Right ventricle myocardium superior (tissue), 1 donor: Measurements from ENCODE around the gene BCL2L11. TPM values are rescaled to one million over a fixed set of nuclear protein-coding genes. Genes with fewer than 3 reads are reported as not detected.

Source experiments
- ATAC-seq: fragments of 200-7000 bp; cut with Tn5 transposase; one replicate; pipeline ENCODE4 v1.9.1; 2020; ENCODE audit warnings: mild to moderate bottlenecking; ENCODE audit not compliant: poor library complexity
- DNase-seq: peaks from one replicate; pipeline ENCODE4 v3.0.0-alpha.2; 2020
- intact Hi-C: fragments of 100-400 bp; cut with DNase I; formaldehyde crosslinking; loops from one replicate; pipeline ENCODE4 v1.11.2; 2022
- total RNA-seq: library from RNA; stranded (reverse); fragmentation: NEBNext Ultra II Directional; extraction: Animal tissue kit (Norgen Biotek cat#: 25700); gene quantifications from one replicate; pipeline ENCODE4 v1.2.1, GENCODE V29; 2021
- donor health status: DM: no; HTN: yes; CAD: no; lungs with severe emphysema.

BCL2L11 gene
- total RNA-seq, 1 donor from 2014 or later: 10.8 TPM

DNA sequence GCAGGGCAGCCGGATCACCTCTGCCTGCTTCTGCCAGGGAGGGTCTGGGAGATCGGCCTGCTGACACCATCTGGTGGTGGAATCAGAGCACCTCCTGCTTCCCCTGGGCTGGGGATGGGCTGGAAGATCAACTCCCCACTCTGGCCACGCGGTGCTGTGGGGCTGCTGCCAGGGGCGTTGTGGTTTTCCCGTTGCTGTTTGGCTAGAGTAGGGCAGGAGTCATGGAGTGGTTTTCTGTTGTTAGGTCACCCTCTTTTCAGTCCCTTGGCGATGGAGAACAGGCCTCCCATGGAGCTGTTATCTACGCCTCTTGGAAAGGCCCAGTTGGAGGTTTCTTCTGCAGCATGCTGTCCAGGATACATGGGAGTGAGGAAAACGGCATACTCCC, 15.2 kb downstream of the BCL2L11 start:
- DNase-seq (peak; percentile 70), ATAC-seq (peak; percentile 85)
- intact Hi-C loops: no loop called here

DNA sequence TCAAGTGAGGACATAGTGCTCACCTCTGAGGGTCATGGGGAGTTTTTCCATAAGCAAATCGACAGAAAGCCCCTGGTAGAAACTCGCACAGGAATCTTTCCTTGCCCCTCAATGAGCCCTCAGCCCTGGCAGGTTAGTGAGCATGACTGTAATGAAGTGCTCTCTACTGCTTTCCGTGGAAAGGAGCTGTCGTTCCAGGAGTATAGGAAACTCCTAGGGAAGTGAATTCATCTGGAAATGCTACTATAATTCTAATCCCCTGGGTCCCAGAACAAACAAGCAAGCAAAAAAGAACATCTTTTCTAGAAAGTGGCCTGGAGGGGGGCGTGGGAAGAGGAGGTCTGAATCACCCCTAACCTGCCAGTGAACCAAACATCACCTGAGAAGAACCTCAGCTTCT, 18.1 kb downstream of the BCL2L11 start:
- intact Hi-C loops: no loop called here
- DNase-seq (no peak), ATAC-seq (no peak)

GRCh38 chr2:111139637-111140317, 19.1 kb downstream of the BCL2L11 start:
- ATAC-seq (no peak), DNase-seq (no peak)
- intact Hi-C loops: no loop called here

DNA sequence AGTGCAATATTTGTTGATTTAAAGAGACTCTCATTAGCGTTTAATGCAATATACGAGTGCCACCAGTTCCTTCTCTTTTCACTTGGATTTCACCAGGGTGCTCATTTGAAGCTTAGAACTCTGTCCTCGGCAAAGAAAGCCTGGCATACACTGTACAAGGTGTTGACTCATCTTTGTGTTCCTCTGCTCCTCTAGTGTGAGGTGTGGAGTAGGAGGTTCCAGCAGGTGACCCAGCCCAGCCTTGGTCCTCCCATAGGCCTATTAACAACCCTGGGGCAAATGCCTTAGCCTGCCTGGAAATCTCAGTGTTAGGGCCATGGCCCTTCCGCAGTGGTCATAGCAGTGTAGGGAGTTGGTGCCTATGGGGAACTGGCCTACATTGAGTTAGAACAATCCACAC, 20.1 kb downstream of the BCL2L11 start:
- no peak for DNase-seq
- no peak for ATAC-seq
- intact Hi-C loops: no loop called here

DNA sequence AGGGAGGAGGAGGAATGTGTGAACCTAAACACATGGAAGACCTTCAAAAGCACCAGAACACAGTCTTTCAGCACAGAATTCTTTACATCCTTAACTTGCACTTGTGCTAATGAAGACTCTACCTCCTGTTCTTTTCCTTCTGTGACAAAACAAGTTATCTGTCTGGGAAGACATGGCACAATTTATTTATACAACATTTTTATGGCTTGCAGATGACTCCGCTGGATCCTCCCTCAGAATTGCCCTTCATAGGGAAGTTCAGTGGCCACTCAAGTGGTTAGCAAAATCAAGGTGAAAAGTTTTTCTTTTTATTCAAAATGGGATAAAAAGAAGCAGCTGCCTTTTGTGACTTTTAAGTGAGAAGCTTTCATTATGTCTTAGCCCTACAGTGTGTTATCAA, 21.4 kb downstream of the BCL2L11 start:
- intact Hi-C loops: no loop called here
- DNase-seq: no peak

DNA sequence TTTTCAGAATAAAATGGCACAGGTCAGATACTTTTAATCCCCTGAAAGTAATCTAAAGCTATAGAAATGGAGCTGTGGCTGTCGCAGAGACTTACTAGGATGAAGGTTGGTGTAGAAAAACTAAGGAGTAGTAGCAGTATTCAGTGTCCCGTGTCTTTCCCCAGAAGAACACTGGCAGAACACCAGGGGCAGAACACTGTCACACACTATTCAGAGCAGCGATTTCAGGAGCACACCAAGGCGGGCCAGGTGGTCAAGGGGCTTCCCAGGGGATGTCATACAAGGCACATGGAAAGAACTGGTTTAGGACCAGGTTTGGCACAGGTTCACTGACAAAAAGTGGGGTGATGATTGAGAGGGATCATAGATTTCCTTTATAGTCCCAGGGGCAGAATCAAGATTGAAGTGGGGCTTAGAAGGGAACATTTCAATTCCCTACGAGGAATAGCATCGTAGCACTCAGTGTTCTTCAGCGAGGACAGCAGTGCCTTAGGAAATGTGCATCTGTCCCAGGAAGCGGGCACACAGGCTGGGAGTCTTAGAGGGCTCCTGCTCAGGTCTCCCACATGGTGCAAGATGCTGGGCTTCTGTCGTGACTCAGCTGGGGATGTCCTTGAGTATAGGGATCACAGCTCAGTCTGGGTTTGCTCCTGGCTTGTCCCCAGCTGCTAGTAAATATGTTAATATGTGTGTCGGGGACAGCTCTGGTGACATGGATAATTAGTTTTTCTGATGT, 22.6 kb downstream of the BCL2L11 start:
- intact Hi-C loops: no loop called here
- no peak for ATAC-seq
- DNase-seq: no peak

More for the DNA sequence above, 21.4 kb downstream of the BCL2L11 start:
- no peak for ATAC-seq

DNA sequence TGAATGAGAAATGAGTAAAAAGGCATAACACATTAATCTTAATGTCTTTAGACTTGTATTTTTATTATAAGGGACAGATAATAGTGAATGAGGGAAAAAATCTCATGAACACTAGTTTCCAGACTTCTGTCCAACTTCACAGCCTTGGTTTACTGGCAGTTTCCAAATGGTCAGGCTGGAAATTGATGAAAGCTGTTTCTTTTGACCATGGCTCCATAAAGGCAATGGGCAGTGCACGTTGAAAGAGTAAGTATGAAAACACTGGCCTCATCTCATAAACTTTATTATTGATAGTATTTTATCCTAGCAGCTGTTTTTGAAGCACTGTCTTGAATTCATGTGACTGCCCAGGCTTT, 23.1 kb downstream of the BCL2L11 start:
- intact Hi-C loops: no loop called here
- no peak for ATAC-seq
- DNase-seq: no peak

DNA sequence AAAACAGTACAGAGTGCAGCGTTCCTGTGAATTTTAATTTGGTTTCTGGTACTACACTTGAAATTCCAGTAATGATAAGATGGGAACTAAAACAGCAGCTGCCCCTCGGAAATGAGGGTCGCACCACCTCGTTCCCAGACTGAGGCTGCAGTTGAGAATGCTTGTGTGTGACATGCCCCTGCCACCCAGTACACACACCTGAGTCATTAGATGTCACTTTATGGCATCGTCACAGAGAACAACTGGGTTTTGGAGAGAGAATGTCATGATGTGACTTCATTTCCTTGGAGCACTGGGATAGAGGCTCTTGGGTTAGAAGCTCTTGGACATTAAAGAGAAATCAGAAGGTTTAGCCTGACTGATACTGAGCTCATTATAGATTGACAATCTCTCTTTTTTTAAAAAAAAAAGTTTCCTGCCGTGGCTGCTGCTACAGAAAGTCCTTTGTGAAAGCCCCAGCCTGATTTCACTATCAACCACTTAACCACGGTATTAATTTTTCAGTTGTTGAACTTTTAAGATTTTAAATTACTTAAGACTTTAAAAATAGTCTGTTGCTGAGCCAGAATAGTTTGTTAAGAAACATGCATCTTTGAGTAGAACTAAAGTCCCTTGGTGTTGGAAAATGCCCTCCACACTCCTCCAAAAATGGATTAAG, 24.5 kb downstream of the BCL2L11 start:
- intact Hi-C loops: no loop called here
- DNase-seq: no peak
- no peak for ATAC-seq

GRCh38 chr2:111145951-111146350, 25.2 kb downstream of the BCL2L11 start:
- intact Hi-C loops: no loop called here
- DNase-seq (no peak), ATAC-seq (no peak)

GRCh38 chr2:111148225-111148873, 27.6 kb downstream of the BCL2L11 start:
- intact Hi-C loops: no loop called here
- DNase-seq (no peak), ATAC-seq (no peak)

GRCh38 chr2:111148925-111149324, 28.2 kb downstream of the BCL2L11 start:
- no peak for DNase-seq
- no peak for ATAC-seq
- intact Hi-C loops: no loop called here

GRCh38 chr2:111149882-111150455, 29.3 kb downstream of the BCL2L11 start:
- DNase-seq (no peak), ATAC-seq (no peak)
- intact Hi-C loops: no loop called here

DNA sequence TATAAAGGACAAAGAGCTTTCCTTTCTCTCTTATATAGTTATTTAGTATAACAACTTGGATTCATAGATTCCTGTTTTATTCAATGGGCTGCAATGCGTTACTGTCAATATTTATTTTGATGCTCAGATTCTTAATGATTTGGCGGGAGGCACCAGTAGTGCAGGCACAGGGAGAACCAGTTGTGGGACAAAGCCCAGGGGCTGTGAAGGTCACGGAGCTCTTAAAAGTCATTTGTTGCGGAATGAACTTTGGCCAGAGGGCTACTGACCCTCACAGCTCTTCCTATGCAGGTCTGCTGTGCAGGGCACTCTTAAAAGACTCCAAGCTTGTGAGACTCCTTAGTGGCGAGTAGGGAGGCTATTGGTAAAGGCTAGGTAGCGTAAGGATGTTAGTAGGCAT, 34.0 kb downstream of the BCL2L11 start:
- ATAC-seq: no peak
- no peak for DNase-seq
- intact Hi-C loops: no loop called here

DNA sequence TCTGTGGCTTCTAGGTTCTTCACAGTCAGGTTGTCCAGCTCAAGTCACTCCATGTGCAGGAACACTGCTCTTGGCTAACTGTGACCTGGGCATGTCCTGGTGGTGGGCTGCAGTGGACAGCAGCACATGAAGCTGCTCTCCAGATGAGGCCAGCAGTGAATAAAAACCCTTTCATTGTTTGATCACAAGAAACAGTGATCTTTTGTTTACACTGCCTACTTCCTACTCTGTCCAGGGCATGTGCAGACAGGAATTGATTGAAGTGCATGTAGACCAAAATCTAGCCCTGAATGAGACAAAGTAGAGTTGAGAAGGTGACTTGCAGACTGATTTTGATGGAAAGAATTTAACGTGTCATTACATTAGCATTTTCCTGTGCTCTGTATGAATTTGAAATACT, 34.9 kb downstream of the BCL2L11 start:
- DNase-seq (no peak), ATAC-seq (no peak)
- intact Hi-C loops: no loop called here

- intact Hi-C loops: no loop called here
- ATAC-seq: no peak
- no peak for DNase-seq
Observed at GRCh38 chr2:111156529-111156928, 35.8 kb downstream of the BCL2L11 start.

- no peak for ATAC-seq
- intact Hi-C loops: no loop called here
Observed at GRCh38 chr2:111157071-111157661, 36.5 kb downstream of the BCL2L11 start.

GRCh38 chr2:111157798-111158197, 37.1 kb downstream of the BCL2L11 start:
- intact Hi-C loops: no loop called here
- DNase-seq: no peak
- no peak for ATAC-seq

More at GRCh38 chr2:111157071-111157661, 36.5 kb downstream of the BCL2L11 start:
- no peak for DNase-seq

DNA sequence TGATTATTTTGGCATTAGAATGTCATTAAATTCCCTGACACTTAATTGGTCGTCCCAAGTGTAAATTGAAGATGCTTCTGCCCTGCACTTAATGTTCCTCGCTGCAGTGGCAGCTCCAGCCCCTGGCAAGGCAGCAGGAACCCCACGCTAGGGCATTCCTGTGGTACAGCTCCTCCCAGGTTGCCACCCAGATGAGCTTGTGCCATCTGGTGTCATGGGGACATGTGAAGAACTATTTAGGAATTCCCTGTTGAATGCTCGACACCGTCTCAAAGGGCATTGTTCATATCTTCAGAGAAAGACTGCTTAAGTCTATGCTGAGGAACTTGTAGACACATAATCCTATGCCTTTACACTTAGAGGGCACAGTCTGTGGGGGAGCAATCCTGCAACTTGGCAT, 38.9 kb downstream of the BCL2L11 start:
- no peak for DNase-seq
- ATAC-seq: no peak
- intact Hi-C loops: no loop called here

GRCh38 chr2:111160758-111161157, 40.0 kb downstream of the BCL2L11 start:
- ATAC-seq: no peak
- no peak for DNase-seq
- intact Hi-C loops: no loop called here
